Measurements from ENCODE around the gene PKP1. TPM values are rescaled to one million over a fixed set of nuclear protein-coding genes. Genes with fewer than 3 reads are reported as not detected.

The PKP1 gene
- total and polyA plus RNA-seq, 10 of the 15 experiments (the other 5 are each of a cell fraction or from before 2014, with no cell fraction given) = 0.03 TPM; not detected in 9

DNA sequence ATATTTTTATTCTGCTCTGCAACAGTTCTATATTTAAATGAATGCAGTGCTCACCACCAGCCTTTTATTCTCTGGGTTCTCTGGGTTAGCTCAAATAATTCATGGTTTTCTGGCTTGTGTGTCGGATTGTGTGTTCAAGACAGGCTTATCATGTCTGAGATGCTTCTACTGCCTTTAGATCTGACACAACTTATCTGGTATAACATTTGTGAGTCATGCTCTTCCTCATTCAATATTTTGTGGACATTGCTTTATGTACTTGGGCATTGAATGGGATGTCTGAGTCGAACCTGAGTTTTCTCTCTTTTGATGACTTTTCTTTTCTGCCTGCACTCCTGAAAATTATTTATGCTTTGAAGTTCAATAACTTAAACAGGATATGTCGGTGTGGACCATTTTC lies 17.6 kb upstream of the PKP1 start (continued):
- TF ChIP-seq, protein P1, sequence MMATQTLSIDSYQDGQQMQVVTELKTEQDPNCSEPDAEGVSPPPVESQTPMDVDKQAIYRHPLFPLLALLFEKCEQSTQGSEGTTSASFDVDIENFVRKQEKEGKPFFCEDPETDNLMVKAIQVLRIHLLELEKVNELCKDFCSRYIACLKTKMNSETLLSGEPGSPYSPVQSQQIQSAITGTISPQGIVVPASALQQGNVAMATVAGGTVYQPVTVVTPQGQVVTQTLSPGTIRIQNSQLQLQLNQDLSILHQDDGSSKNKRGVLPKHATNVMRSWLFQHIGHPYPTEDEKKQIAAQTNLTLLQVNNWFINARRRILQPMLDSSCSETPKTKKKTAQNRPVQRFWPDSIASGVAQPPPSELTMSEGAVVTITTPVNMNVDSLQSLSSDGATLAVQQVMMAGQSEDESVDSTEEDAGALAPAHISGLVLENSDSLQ (IDR thresholded peaks at IDR 0.05) = no peak
- TF ChIP-seq ZNF274 (IDR thresholded peaks at IDR 0.05; ENCODE audit: insufficient read depth, insufficient read length) (no peak), NR2C1 (IDR thresholded peaks at IDR 0.05) (no peak), MYB (IDR thresholded peaks at IDR 0.05; ENCODE audit: borderline replicate concordance, low read depth, low read length) (no peak)
- TF ChIP-seq, protein P2, sequence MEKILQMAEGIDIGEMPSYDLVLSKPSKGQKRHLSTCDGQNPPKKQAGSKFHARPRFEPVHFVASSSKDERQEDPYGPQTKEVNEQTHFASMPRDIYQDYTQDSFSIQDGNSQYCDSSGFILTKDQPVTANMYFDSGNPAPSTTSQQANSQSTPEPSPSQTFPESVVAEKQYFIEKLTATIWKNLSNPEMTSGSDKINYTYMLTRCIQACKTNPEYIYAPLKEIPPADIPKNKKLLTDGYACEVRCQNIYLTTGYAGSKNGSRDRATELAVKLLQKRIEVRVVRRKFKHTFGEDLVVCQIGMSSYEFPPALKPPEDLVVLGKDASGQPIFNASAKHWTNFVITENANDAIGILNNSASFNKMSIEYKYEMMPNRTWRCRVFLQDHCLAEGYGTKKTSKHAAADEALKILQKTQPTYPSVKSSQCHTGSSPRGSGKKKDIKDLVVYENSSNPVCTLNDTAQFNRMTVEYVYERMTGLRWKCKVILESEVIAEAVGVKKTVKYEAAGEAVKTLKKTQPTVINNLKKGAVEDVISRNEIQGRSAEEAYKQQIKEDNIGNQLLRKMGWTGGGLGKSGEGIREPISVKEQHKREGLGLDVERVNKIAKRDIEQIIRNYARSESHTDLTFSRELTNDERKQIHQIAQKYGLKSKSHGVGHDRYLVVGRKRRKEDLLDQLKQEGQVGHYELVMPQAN (conservative IDR thresholded peaks at IDR 0.05) = no peak

DNA sequence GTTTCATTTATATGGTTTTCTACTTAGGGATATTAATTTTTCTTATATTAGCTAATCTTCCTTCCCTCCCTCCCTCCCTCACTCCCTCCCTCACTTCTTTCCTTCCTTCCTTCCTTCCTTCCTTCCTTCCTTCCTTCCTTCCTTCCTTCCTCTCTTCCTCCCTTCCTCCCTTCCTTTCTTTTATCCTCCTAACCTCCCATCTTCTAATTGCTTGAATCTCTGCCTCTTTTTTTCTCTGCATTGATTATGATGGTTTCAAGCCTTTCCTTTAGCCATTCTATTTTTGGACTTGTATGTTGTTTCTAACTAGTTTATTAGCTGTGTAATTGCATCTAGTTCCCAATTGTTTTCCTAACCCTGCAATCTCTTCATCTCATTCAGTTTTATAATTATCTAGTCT lies 17.0 kb upstream of the PKP1 start:
- BruUV-seq (replicated peaks) = no TSS peak
- CTCF ChIA-PET = no interaction called here
- Histone ChIP-seq H3K4me3 (no peak overlapping the region), H3K9me3 (replicated peaks; ENCODE audit: control insufficient read depth, insufficient read depth, low read length) (no peaks in the 10 kb centered on the region), H3K4me1 (ENCODE audit: control insufficient read depth, insufficient read depth, low read length) (no peaks in the 10 kb centered on the region), H3K27me3 (replicated peaks in 1 of 2; ENCODE audit: control insufficient read depth in 2 of 2, insufficient read depth in 2 of 2, low read length in 1 of 2) (no peaks in the 10 kb centered on the region; a peak in 3 of 4 replicates), H3K4me2 (ENCODE audit: control insufficient read depth, insufficient read depth) (no peak overlapping the region), H4K20me1 (ENCODE audit: control insufficient read depth, insufficient read depth) (no peaks in the 10 kb centered on the region), H3K79me2 (ENCODE audit: control insufficient read depth, insufficient read depth, low read length) (no peaks in the 10 kb centered on the region), H3K36me3 (ENCODE audit: control insufficient read depth in 2 of 2, insufficient read depth in 2 of 2, low read length in 1 of 2) (no peaks in the 10 kb centered on the region), H2AFZ (ENCODE audit: control insufficient read depth, low read depth, low read length) (no peak overlapping the region), H3K9ac (ENCODE audit: control insufficient read depth, insufficient read depth, low read length) (no peak overlapping the region), H3K27ac (ENCODE audit: control insufficient read depth, insufficient read depth) (no peak overlapping the region)
- intact Hi-C loops (cut with micrococcal nuclease; ENCODE audit: unreplicated experiment) (no loop called here), in situ Hi-C loops (cut with MboI) (no loop called here)
- DNase-seq (ENCODE audit: low read depth, low spot score) (no peak), FAIRE-seq (no peak), ATAC-seq (no peak)
- SMC1A ChIA-PET (ENCODE audit: uncharacterized antibody, unreplicated experiment) = interaction anchor here (0.6 to 1.1 kb wide), 2 partner anchors 12 to 109 kb away, joined by 3 read pairs; no protein-coding TSS in a partner anchor
- POLR2A ChIA-PET = no interaction called here
- RAD21 ChIA-PET (ENCODE audit: unreplicated experiment) = no interaction called here
- TF ChIP-seq, protein P3, sequence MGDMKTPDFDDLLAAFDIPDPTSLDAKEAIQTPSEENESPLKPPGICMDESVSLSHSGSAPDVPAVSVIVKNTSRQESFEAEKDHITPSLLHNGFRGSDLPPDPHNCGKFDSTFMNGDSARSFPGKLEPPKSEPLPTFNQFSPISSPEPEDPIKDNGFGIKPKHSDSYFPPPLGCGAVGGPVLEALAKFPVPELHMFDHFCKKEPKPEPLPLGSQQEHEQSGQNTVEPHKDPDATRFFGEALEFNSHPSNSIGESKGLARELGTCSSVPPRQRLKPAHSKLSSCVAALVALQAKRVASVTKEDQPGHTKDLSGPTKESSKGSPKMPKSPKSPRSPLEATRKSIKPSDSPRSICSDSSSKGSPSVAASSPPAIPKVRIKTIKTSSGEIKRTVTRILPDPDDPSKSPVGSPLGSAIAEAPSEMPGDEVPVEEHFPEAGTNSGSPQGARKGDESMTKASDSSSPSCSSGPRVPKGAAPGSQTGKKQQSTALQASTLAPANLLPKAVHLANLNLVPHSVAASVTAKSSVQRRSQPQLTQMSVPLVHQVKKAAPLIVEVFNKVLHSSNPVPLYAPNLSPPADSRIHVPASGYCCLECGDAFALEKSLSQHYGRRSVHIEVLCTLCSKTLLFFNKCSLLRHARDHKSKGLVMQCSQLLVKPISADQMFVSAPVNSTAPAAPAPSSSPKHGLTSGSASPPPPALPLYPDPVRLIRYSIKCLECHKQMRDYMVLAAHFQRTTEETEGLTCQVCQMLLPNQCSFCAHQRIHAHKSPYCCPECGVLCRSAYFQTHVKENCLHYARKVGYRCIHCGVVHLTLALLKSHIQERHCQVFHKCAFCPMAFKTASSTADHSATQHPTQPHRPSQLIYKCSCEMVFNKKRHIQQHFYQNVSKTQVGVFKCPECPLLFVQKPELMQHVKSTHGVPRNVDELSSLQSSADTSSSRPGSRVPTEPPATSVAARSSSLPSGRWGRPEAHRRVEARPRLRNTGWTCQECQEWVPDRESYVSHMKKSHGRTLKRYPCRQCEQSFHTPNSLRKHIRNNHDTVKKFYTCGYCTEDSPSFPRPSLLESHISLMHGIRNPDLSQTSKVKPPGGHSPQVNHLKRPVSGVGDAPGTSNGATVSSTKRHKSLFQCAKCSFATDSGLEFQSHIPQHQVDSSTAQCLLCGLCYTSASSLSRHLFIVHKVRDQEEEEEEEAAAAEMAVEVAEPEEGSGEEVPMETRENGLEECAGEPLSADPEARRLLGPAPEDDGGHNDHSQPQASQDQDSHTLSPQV (IDR thresholded peaks at IDR 0.05) = no peak
- TF ChIP-seq CBX3 (IDR thresholded peaks at IDR 0.05; ENCODE audit: borderline replicate concordance, low read depth) (no peak), NR2F1 (conservative IDR thresholded peaks at IDR 0.05) (no peak), MYC (IDR thresholded peaks at IDR 0.05; ENCODE audit: insufficient read depth, insufficient read length, insufficient replicate concordance, low read length, severe bottlenecking) (no peak), SUPT20H (IDR thresholded peaks at IDR 0.05; ENCODE audit: borderline replicate concordance, control insufficient read depth, low read depth, low read length) (no peak), NR2C1 (IDR thresholded peaks at IDR 0.05) (no peak), ZSCAN29 (IDR thresholded peaks at IDR 0.05) (no peak), MXI1 (IDR thresholded peaks at IDR 0.05; ENCODE audit: low read depth, low read length) (no peak), GATAD2B (conservative IDR thresholded peaks at IDR 0.05; ENCODE audit: low read depth) (no peak), MTA2 (IDR thresholded peaks at IDR 0.05; ENCODE audit: low read depth) (no peak)
- TF ChIP-seq, protein P4, sequence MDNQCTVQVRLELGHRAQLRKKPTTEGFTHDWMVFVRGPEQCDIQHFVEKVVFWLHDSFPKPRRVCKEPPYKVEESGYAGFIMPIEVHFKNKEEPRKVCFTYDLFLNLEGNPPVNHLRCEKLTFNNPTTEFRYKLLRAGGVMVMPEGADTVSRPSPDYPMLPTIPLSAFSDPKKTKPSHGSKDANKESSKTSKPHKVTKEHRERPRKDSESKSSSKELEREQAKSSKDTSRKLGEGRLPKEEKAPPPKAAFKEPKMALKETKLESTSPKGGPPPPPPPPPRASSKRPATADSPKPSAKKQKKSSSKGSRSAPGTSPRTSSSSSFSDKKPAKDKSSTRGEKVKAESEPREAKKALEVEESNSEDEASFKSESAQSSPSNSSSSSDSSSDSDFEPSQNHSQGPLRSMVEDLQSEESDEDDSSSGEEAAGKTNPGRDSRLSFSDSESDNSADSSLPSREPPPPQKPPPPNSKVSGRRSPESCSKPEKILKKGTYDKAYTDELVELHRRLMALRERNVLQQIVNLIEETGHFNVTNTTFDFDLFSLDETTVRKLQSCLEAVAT (IDR thresholded peaks at IDR 0.05) = no peak
